Uterus (tissue), 4 donors: ENCODE data around the gene ATF6. TPM values are rescaled to one million over a fixed set of nuclear protein-coding genes. Genes with fewer than 3 reads are reported as not detected.

ENCODE experiments used
- DNase-seq, 2 donors: peaks; one replicate each; pipeline ENCODE4 v3.0.0-alpha.2; 2019 to 2020
- H3K27ac ChIP-seq, 2 donors: fragments of 200-600 bp; sonication (generic); 1 replicate in 1 of 2; 2 replicates in 1 of 2; pipeline ENCODE4 v1.5.1; 2016 to 2018
- H3K27me3 ChIP-seq, 2 donors: fragments of 200-600 bp; sonication (generic); one replicate each; pipeline ENCODE4 v1.5.1; 2018 to 2019; ENCODE audit warnings: control low read depth in 1 of 2
- H3K36me3 ChIP-seq, 2 donors: fragments of 200-600 bp; sonication (generic); one replicate each; pipeline ENCODE4 v1.5.1; 2019; ENCODE audit warnings: control low read depth in 1 of 2
- H3K4me1 ChIP-seq, 2 donors: fragments of 200-600 bp; sonication (generic); one replicate each; pipeline ENCODE4 v1.5.1; 2018 to 2019; ENCODE audit warnings: control low read depth in 1 of 2
- H3K4me3 ChIP-seq, 2 donors: fragments of 200-600 bp; sonication (generic); 1 replicate in 1 of 2; 2 replicates in 1 of 2; pipeline ENCODE4 v1.5.1; 2018 to 2019; ENCODE audit warnings: mild to moderate bottlenecking in 1 of 2
- H3K9me3 ChIP-seq, 2 donors: fragments of 200-600 bp; sonication (generic); one replicate each; pipeline ENCODE4 v1.5.1; 2019; ENCODE audit warnings: control low read depth in 1 of 2
- CTCF ChIP-seq, 4 experiments: fragments of 200-600 bp in 2 of 4; fragments of 450-650 bp in 2 of 4; sonication (generic) in 2 of 4; IDR thresholded peaks; one replicate each; pipeline ENCODE4 v1.5.1; 2016 to 2019; ENCODE audit warnings: antibody characterized with exemption in 4 of 4, mild to moderate bottlenecking in 2 of 4, moderate library complexity in 1 of 4
- POLR2A ChIP-seq, 2 donors: fragments of 450-650 bp; IDR thresholded peaks; one replicate each; pipeline ENCODE4 v1.6.1; 2016; ENCODE audit warnings: antibody characterized with exemption in 2 of 2, mild to moderate bottlenecking in 1 of 2, moderate library complexity in 1 of 2
- intact Hi-C: fragments of 100-400 bp; cut with DNase I; formaldehyde crosslinking; loops from one replicate; pipeline ENCODE4 v1.15.1; 2023; ENCODE audit warnings: low total_unique reads
- total RNA-seq, 4 donors: library from RNA; depleted of rRNA in 3 of 4; stranded (reverse); fragments of >200 nt in 3 of 4; gene quantifications; one replicate each; pipeline versions ENCODE4 v1.1.0 to v1.2.4, GENCODE V29; 2014 to 2023
- donor health status: DM: yes; HTN: yes; CAD: no.

The ATF6 gene
- total RNA-seq, 4 donors from 2014 or later, result 16.2 to 37.7 (median 30.0) TPM

GRCh38 chr1:161962091-161962887 lies 196.2 kb downstream of the ATF6 start:
- DNase-seq, result no peak
- intact Hi-C loops, result no loop called here
- no peak for TF ChIP-seq CTCF (IDR thresholded peaks at IDR 0.05)
- Histone ChIP-seq H3K36me3 (no peaks in the 10 kb centered on the region), H3K4me1 (peaks cover 0 to 5% of the 10 kb centered on the region in 2 donors), H3K4me3 (peak overlapping the region; percentile 6 to 16), H3K9me3 (no peaks in the 10 kb centered on the region), H3K27ac (peak overlapping the region; percentile 77 to 79), H3K27me3 (no peaks in the 10 kb centered on the region)

DNA sequence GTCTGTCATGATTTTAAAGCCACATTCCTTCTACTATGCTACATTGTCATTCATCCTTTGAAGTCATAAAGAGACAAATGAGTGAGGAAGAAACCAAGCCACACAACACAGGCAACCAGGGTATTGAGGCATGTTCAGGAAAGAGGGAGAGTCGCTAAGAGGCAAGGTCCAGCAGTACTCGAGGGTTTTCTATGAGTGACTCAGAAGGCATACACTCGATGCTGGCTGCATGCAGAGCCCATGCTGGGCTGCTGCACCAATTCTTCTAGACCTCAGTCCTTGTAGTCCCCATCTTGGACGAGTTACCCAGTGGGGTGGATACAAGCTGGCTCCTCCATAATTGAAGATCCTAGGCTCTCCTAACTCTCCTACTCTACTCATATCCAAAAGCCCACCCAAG lies 199.9 kb downstream of the ATF6 start:
- H3K9me3 ChIP-seq, result no peaks in the 10 kb centered on the region
- TF ChIP-seq POLR2A (IDR thresholded peaks at IDR 0.05), result no peak
- no peak for TF ChIP-seq CTCF (IDR thresholded peaks at IDR 0.05)
- no peak overlapping the region for H3K27ac ChIP-seq
- DNase-seq, result no peak
- intact Hi-C loops, result no loop called here
- no peaks in the 10 kb centered on the region for H3K36me3 ChIP-seq
- no peak overlapping the region for H3K4me3 ChIP-seq
- H3K4me1 ChIP-seq, result peaks cover 0 to 5% of the 10 kb centered on the region in 2 donors
- no peaks in the 10 kb centered on the region for H3K27me3 ChIP-seq

DNA sequence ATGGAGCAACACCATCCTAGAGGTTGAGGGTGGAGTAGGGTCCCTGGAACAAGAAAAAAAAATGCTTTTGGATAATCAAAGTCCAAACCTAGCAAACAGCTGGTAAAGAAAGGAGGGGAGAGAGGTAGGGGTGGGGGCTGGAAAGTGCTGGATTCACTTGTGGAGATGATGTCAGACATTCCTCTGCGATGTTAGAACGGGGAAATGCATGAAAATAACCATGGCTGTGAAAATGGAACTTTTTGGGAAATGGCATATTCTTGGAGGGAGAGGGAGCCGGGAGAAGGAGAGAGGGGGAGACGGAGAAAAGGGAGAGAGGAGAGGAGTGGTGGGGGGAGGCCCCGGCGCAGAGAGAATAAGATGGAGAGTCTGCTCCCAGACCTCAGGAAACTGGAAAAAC lies 203.9 kb downstream of the ATF6 start:
- no peaks in the 10 kb centered on the region for H3K4me1 ChIP-seq
- no peaks in the 10 kb centered on the region for H3K36me3 ChIP-seq
- no peak overlapping the region for H3K27ac ChIP-seq
- TF ChIP-seq CTCF (IDR thresholded peaks at IDR 0.05) (no peak), POLR2A (IDR thresholded peaks at IDR 0.05) (no peak)
- no peak overlapping the region for H3K4me3 ChIP-seq
- intact Hi-C loops, result no loop called here
- DNase-seq, result no peak
- H3K9me3 ChIP-seq, result no peaks in the 10 kb centered on the region
- H3K27me3 ChIP-seq, result no peaks in the 10 kb centered on the region

DNA sequence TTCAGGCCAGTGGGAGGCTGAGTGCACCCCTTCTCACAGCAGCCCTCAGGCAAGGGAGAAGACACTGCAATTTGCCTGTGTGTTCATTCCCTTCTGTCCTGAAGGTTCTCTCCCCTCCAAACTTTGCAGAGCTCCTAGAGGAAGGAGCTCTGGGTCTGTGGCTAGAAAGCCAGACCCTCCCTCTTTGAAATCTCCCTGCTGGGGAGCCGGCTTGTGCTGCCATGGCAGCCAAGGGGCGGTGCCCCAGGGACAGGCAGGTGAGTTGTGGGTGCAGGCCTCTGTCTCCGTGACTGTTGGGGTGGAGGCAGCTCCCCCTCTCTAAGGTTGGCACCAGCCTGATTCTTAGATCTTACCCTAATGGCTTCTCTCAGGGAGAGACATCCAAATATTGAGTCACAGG lies 204.5 kb downstream of the ATF6 start:
- Histone ChIP-seq H3K36me3 (no peaks in the 10 kb centered on the region), H3K27me3 (no peaks in the 10 kb centered on the region), H3K4me3 (no peak overlapping the region), H3K4me1 (no peaks in the 10 kb centered on the region), H3K9me3 (no peaks in the 10 kb centered on the region), H3K27ac (no peak overlapping the region)
- DNase-seq, result no peak
- TF ChIP-seq POLR2A (IDR thresholded peaks at IDR 0.05) (no peak), CTCF (IDR thresholded peaks at IDR 0.05) (no peak)
- intact Hi-C loops, result no loop called here

GRCh38 chr1:161972828-161973227 lies 206.7 kb downstream of the ATF6 start:
- intact Hi-C loops, result no loop called here
- no peaks in the 10 kb centered on the region for H3K4me1 ChIP-seq
- no peak for DNase-seq
- TF ChIP-seq CTCF (IDR thresholded peaks at IDR 0.05), result no peak
- TF ChIP-seq POLR2A (IDR thresholded peaks at IDR 0.05), result no peak
- H3K36me3 ChIP-seq, result no peaks in the 10 kb centered on the region
- H3K4me3 ChIP-seq, result no peak overlapping the region
- H3K9me3 ChIP-seq, result no peaks in the 10 kb centered on the region
- H3K27ac ChIP-seq, result no peak overlapping the region
- H3K27me3 ChIP-seq, result no peaks in the 10 kb centered on the region
